H1 (cell line): ENCODE results near the gene ME1. TPM values are rescaled to one million over a fixed set of nuclear protein-coding genes. Genes with fewer than 3 reads are reported as not detected.

Source experiments
- CTCF ChIA-PET: fragments of 300-600 bp; sonication (Branson Sonifier 250); formaldehyde crosslinking; loops from one replicate; lab custom pipeline; 2021; ENCODE audit not compliant: partially characterized antibody; lab: Charles Lee
- POLR2A ChIA-PET: fragments of 300-600 bp; sonication (Branson Sonifier 250); formaldehyde crosslinking; loops from one replicate; lab custom pipeline; 2021; ENCODE audit warnings: inconsistent platforms; ENCODE audit not compliant: partially characterized antibody; lab: Charles Lee
- DNase-seq, 2 experiments: peaks; one replicate each; pipeline versions ENCODE4 v3.0.0 to v3.0.0-alpha.2; 2010 to 2022; ENCODE audit warnings: low spot score in 2 of 2, low read depth in 1 of 2, mixed read lengths in 1 of 2
- FAIRE-seq: peaks from 2 replicates; lab custom pipeline; 2011; peaks lifted over from hg19 to GRCh38; lab: Jason Lieb, UNC
- H2AFZ ChIP-seq: 2 replicates; pipeline ENCODE4 v1.8.1; 2012; ENCODE audit warnings: low read length, inconsistent platforms
- H2AK5ac ChIP-seq: 2 replicates; pipeline ENCODE4 v1.6.1; 2013; ENCODE audit warnings: low read depth, low read length
- H2BK120ac ChIP-seq: replicated peaks from 2 replicates; pipeline ENCODE3; 2013; ENCODE audit warnings: low read depth, low read length, inconsistent platforms
- H2BK12ac ChIP-seq: 2 replicates; pipeline ENCODE4 v1.6.1; 2013; ENCODE audit warnings: low read depth, low read length
- H2BK15ac ChIP-seq: 2 replicates; pipeline ENCODE4 v1.6.1; 2013; ENCODE audit warnings: low read length
- H2BK20ac ChIP-seq: 2 replicates; pipeline ENCODE4 v1.6.1; 2013; ENCODE audit warnings: low read length
- H2BK5ac ChIP-seq: 2 replicates; pipeline ENCODE4 v1.6.1; 2013; ENCODE audit warnings: low read depth, low read length
- H3K14ac ChIP-seq: 2 replicates; pipeline ENCODE4 v1.6.1; 2013; ENCODE audit warnings: inconsistent platforms; ENCODE audit not compliant: insufficient read length
- H3K18ac ChIP-seq: 2 replicates; pipeline ENCODE4 v1.6.1; 2013; ENCODE audit warnings: low read length; ENCODE audit errors: extremely low read depth
- H3K23ac ChIP-seq: 2 replicates; pipeline ENCODE4 v1.6.1; 2013; ENCODE audit warnings: inconsistent platforms; ENCODE audit not compliant: insufficient read length
- H3K23me2 ChIP-seq: 2 replicates; pipeline ENCODE4 v1.6.1; 2013; ENCODE audit warnings: low read depth, low read length
- H3K27ac ChIP-seq: 2 replicates; pipeline ENCODE4 v1.6.1; 2011; ENCODE audit warnings: low read depth, low read length, inconsistent platforms
- H3K27me3 ChIP-seq, 4 experiments: replicated peaks in 1 of 4; 1 replicate in 1 of 4; 2 replicates in 3 of 4; pipeline versions ENCODE4 v1.6.1 to v1.8.1; 2011 to 2013; ENCODE audit warnings: low read length in 3 of 4, mild to moderate bottlenecking in 3 of 4, inconsistent platforms in 2 of 4, mixed read lengths in 2 of 4, moderate library complexity in 1 of 4; ENCODE audit not compliant: control insufficient read depth in 3 of 4, insufficient read depth in 3 of 4; ENCODE audit errors: extremely low read depth in 1 of 4
- H3K36me3 ChIP-seq, 4 experiments: 2 replicates each; pipeline versions ENCODE4 v1.6.1 to v1.8.1; 2011 to 2013; ENCODE audit warnings: mild to moderate bottlenecking in 4 of 4, low read length in 3 of 4, moderate library complexity in 2 of 4, control low read depth in 1 of 4, inconsistent platforms in 1 of 4; ENCODE audit not compliant: insufficient read depth in 4 of 4, control insufficient read depth in 2 of 4
- H3K4ac ChIP-seq: replicated peaks from 2 replicates; pipeline ENCODE3; 2013; ENCODE audit warnings: low read length, low read depth, mixed read lengths, inconsistent platforms; ENCODE audit not compliant: insufficient read length
- H3K4me1 ChIP-seq, 4 experiments: replicated peaks in 1 of 4; 1 replicate in 1 of 4; 2 replicates in 3 of 4; pipeline versions ENCODE4 v1.6.1 to v1.8.1; 2011 to 2013; ENCODE audit warnings: low read length in 3 of 4, inconsistent platforms in 2 of 4, mixed read lengths in 1 of 4; ENCODE audit not compliant: insufficient read depth in 4 of 4, control insufficient read depth in 3 of 4
- H3K4me2 ChIP-seq, 2 experiments: 2 replicates each; pipeline versions ENCODE4 v1.6.1 to v1.8.1; 2011 to 2013; ENCODE audit warnings: low read depth in 2 of 2, low read length in 2 of 2, control low read depth in 1 of 2, inconsistent platforms in 1 of 2, mild to moderate bottlenecking in 1 of 2; ENCODE audit not compliant: insufficient read depth in 1 of 2
- H3K4me3 ChIP-seq, 4 experiments: fragments of 200-600, 300-600 bp in 1 of 4; sonication (generic), shearing (Covaris generic), sonication (Bioruptor Twin) in 1 of 4; 2 replicates each; pipeline versions ENCODE4 v1.5.1 to v1.8.1; 2011 to 2016; ENCODE audit warnings: low read length in 4 of 4, low read depth in 3 of 4, control low read depth in 2 of 4, inconsistent platforms in 2 of 4, mild to moderate bottlenecking in 2 of 4, mixed read lengths in 1 of 4, moderate library complexity in 1 of 4; ENCODE audit not compliant: insufficient read depth in 2 of 4; ENCODE audit errors: extremely low read depth in 1 of 4
- H3K56ac ChIP-seq: replicated peaks from 2 replicates; pipeline ENCODE3; 2013; ENCODE audit warnings: low read depth, mild to moderate bottlenecking, mixed read lengths, low read length, inconsistent platforms; ENCODE audit not compliant: insufficient read length
- H3K79me1 ChIP-seq: 2 replicates; pipeline ENCODE4 v1.6.1; 2013; ENCODE audit warnings: low read depth, low read length, control low read depth
- H3K79me2 ChIP-seq, 2 experiments: 2 replicates each; pipeline versions ENCODE4 v1.6.1 to v1.8.1; 2012 to 2013; ENCODE audit warnings: low read length in 2 of 2, mild to moderate bottlenecking in 2 of 2, inconsistent platforms in 1 of 2; ENCODE audit not compliant: insufficient read depth in 2 of 2, control insufficient read depth in 1 of 2
- H3K9ac ChIP-seq, 4 experiments: replicated peaks in 1 of 4; 1 replicate in 1 of 4; 2 replicates in 3 of 4; pipeline versions ENCODE4 v1.6.1 to v1.8.1; 2011 to 2013; ENCODE audit warnings: low read depth in 3 of 4, low read length in 3 of 4, control low read depth in 2 of 4, mild to moderate bottlenecking in 2 of 4, moderate library complexity in 2 of 4, inconsistent platforms in 1 of 4; ENCODE audit errors: extremely low read depth in 1 of 4
- H3K9me3 ChIP-seq, 2 experiments: 2 replicates each; pipeline versions ENCODE4 v1.6.1 to v1.8.1; 2012 to 2013; ENCODE audit warnings: mild to moderate bottlenecking in 2 of 2, moderate library complexity in 2 of 2, control low read depth in 1 of 2, inconsistent platforms in 1 of 2, low read depth in 1 of 2, low read length in 1 of 2, mixed read lengths in 1 of 2; ENCODE audit not compliant: insufficient read depth in 2 of 2
- H4K20me1 ChIP-seq, 2 experiments: replicated peaks in 1 of 2; 2 replicates each; pipeline versions ENCODE3 to v1.8.1; 2011 to 2013; ENCODE audit warnings: inconsistent platforms in 2 of 2, low read length in 2 of 2, mild to moderate bottlenecking in 1 of 2; ENCODE audit not compliant: insufficient read depth in 2 of 2, control insufficient read depth in 1 of 2
- H4K5ac ChIP-seq: 2 replicates; pipeline ENCODE4 v1.6.1; 2013; ENCODE audit warnings: low read length, low read depth, mixed read lengths, inconsistent platforms; ENCODE audit not compliant: insufficient read length
- H4K8ac ChIP-seq: 2 replicates; pipeline ENCODE4 v1.8.0; 2013; ENCODE audit warnings: mild to moderate bottlenecking, moderate library complexity, low read length, inconsistent platforms; ENCODE audit not compliant: insufficient read depth; ENCODE audit errors: extremely low read depth
- H4K91ac ChIP-seq: replicated peaks from 2 replicates; pipeline ENCODE3; 2013; ENCODE audit warnings: low read length, mixed read lengths, inconsistent platforms; ENCODE audit not compliant: insufficient read length
- BACH1 ChIP-seq: IDR thresholded peaks from 2 replicates; pipeline ENCODE4 v1.6.1; 2012; ENCODE audit warnings: low read length, improper control_type of control experiment
- BRCA1 ChIP-seq: IDR thresholded peaks from 2 replicates; pipeline ENCODE4 v1.6.1; 2012; ENCODE audit warnings: low read depth, low read length, improper control_type of control experiment
- CHD2 ChIP-seq: IDR thresholded peaks from 2 replicates; pipeline ENCODE4 v1.6.1; 2012; ENCODE audit warnings: low read length, improper control_type of control experiment
- EGR1 ChIP-seq: IDR thresholded peaks from 2 replicates; pipeline ENCODE4 v1.6.1; 2011; ENCODE audit warnings: low read depth, low read length, borderline replicate concordance
- HDAC2 ChIP-seq, 2 experiments: fragments of 300-600 bp in 1 of 2; sonication (generic) in 1 of 2; IDR thresholded peaks; 2 replicates each; pipeline ENCODE4 v1.6.1; 2011 to 2012; ENCODE audit warnings: low read depth in 2 of 2, low read length in 2 of 2, mild to moderate bottlenecking in 2 of 2, moderate library complexity in 2 of 2, borderline replicate concordance in 1 of 2, inconsistent platforms in 1 of 2
- JUN ChIP-seq: IDR thresholded peaks from 2 replicates; pipeline ENCODE4 v1.6.1; 2011; ENCODE audit warnings: low read depth, mild to moderate bottlenecking, improper control_type of control experiment, low read length
- POU5F1 ChIP-seq: IDR thresholded peaks from 2 replicates; pipeline ENCODE4 v1.6.1; 2011; ENCODE audit warnings: low read depth, mild to moderate bottlenecking, low read length, moderate library complexity
- TAF1 ChIP-seq: IDR thresholded peaks from 2 replicates; pipeline ENCODE4 v1.6.1; 2011; ENCODE audit warnings: mild to moderate bottlenecking, low read depth, low read length
- YY1 ChIP-seq: IDR thresholded peaks from 2 replicates; pipeline ENCODE4 v1.6.1; 2011; ENCODE audit warnings: low read depth, mild to moderate bottlenecking, low read length
- WGBS, 2 experiments: shearing (Covaris generic) in 1 of 2; methylation state at CpG; one replicate each; pipeline versions ENCODE4 v1.1.6 to v1.1.7; 2013 to 2015; ENCODE audit warnings: low lambda C conversion rate in 2 of 2, mixed read lengths in 2 of 2, inconsistent platforms in 1 of 2, low coverage in 1 of 2, missing lambda C conversion rate in 1 of 2; ENCODE audit not compliant: insufficient replicate concordance in 2 of 2, insufficient coverage in 1 of 2, insufficient read length in 1 of 2; ENCODE audit errors: extremely low coverage in 1 of 2, missing lambda C conversion rate in 1 of 2; 5-methylcytosine and 5-hydroxymethylcytosine counted together
- polyA plus RNA-seq, 7 experiments: library from polyadenylated mRNA; depleted of rRNA in 3 of 7; stranded (reverse) in 5 of 7; unstranded in 2 of 7; fragments of >200 nt in 5 of 7; fragments of 200-250 nt in 2 of 7; gene quantifications; 1 replicate in 5 of 7; 2 replicates in 1 of 7; 4 replicates in 1 of 7; pipeline versions ENCODE4 v1.2.1 to v1.2.3, GENCODE V29; 2011 to 2013; ENCODE audit warnings: missing spikeins in 2 of 7, mixed read lengths in 2 of 7
- total RNA-seq: library from RNA; stranded (reverse); fragmentation: NEBNext Ultra II Directional; extraction: Animal tissue kit (Norgen Biotek cat#: 25700); gene quantifications from 2 replicates; pipeline ENCODE4 v1.2.1, GENCODE V29; 2021
- TF ChIP-seq, protein P1 (sequence below): IDR thresholded peaks from 2 replicates; pipeline ENCODE4 v1.6.1; 2011; ENCODE audit warnings: low read length, improper control_type of control experiment
- TF ChIP-seq, protein P2 (sequence below), 3 experiments: IDR thresholded peaks; 1 replicate in 2 of 3; 2 replicates in 1 of 3; pipeline versions ENCODE4 v1.5.1 to v1.6.1; 2011; ENCODE audit warnings: low read length in 3 of 3, mild to moderate bottlenecking in 3 of 3, inconsistent platforms in 2 of 3, low read depth in 1 of 3, moderate library complexity in 1 of 3; ENCODE audit not compliant: insufficient read depth in 1 of 3; ENCODE audit errors: control extremely low read depth in 1 of 3

Gene ME1
- total and polyA plus RNA-seq, 2 of the 8 experiments (the other 6 are each of a cell fraction or from before 2014, with no cell fraction given) = 1.3 to 3.9 TPM

DNA sequence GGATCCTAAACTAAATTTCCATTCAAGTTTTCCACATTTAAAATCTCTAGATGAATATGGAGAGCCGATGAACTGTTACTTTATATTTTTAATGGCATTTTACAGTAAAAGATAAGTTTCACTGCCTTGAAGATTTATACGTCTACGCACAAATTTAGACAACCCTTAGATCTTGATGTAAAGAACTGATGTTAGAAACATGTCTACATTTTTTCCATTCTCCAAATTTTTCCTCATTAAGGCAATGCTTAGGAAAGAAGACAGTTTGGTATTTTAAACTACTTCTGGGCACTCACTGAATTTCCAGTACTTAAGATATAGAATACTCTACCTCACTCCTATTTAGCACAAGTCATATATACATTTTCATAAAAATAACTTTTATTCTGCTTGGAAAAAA lies 45.4 kb downstream of the ME1 start:
- Histone ChIP-seq H3K56ac (no peak overlapping the region), H4K5ac (no peak overlapping the region), H3K79me1 (no peaks in the 10 kb centered on the region), H3K36me3 (no peaks in the 10 kb centered on the region), H2BK15ac (no peak overlapping the region), H2BK5ac (no peak overlapping the region), H3K9me3 (no peaks in the 10 kb centered on the region), H3K14ac (no peak overlapping the region), H2BK20ac (no peak overlapping the region), H3K27ac (no peak overlapping the region), H4K91ac (no peak overlapping the region), H3K4me1 (no peaks in the 10 kb centered on the region), H2BK120ac (no peak overlapping the region), H3K23ac (no peak overlapping the region), H3K79me2 (no peaks in the 10 kb centered on the region), H4K20me1 (no peaks in the 10 kb centered on the region), H3K18ac (no peak overlapping the region), H3K4me2 (no peak overlapping the region), H2AK5ac (no peak overlapping the region), H3K4ac (no peak overlapping the region), H3K9ac (no peak overlapping the region), H3K23me2 (no peaks in the 10 kb centered on the region), H3K4me3 (no peak overlapping the region), H2BK12ac (no peak overlapping the region), H3K27me3 (no peaks in the 10 kb centered on the region), H2AFZ (no peak overlapping the region), H4K8ac (no peak overlapping the region)
- no peak for DNase-seq
- FAIRE-seq = no peak
- 95% methylated on average over 3 of the region's 3 CpGs; no CpG with 5 or more reads in 1 of the 2 experiments for WGBS, 2 experiments
- ChIA-PET CTCF (no interaction called here), POLR2A (no interaction called here)
- TF ChIP-seq JUN (no peak), BRCA1 (no peak), POU5F1 (no peak), CHD2 (no peak), TAF1 (no peak), HDAC2 (IDR thresholded peaks at IDR 0.05; ENCODE audit: borderline replicate concordance in 1 of 2, low read depth in 2 of 2, low read length in 2 of 2) (no peak), EGR1 (no peak), BACH1 (no peak), YY1 (no peak)
- TF ChIP-seq, protein P1, sequence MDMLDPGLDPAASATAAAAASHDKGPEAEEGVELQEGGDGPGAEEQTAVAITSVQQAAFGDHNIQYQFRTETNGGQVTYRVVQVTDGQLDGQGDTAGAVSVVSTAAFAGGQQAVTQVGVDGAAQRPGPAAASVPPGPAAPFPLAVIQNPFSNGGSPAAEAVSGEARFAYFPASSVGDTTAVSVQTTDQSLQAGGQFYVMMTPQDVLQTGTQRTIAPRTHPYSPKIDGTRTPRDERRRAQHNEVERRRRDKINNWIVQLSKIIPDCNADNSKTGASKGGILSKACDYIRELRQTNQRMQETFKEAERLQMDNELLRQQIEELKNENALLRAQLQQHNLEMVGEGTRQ = no peak
- TF ChIP-seq, protein P2, sequence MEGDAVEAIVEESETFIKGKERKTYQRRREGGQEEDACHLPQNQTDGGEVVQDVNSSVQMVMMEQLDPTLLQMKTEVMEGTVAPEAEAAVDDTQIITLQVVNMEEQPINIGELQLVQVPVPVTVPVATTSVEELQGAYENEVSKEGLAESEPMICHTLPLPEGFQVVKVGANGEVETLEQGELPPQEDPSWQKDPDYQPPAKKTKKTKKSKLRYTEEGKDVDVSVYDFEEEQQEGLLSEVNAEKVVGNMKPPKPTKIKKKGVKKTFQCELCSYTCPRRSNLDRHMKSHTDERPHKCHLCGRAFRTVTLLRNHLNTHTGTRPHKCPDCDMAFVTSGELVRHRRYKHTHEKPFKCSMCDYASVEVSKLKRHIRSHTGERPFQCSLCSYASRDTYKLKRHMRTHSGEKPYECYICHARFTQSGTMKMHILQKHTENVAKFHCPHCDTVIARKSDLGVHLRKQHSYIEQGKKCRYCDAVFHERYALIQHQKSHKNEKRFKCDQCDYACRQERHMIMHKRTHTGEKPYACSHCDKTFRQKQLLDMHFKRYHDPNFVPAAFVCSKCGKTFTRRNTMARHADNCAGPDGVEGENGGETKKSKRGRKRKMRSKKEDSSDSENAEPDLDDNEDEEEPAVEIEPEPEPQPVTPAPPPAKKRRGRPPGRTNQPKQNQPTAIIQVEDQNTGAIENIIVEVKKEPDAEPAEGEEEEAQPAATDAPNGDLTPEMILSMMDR (IDR thresholded peaks at IDR 0.05; ENCODE audit: control extremely low read depth in 1 of 3, insufficient read depth in 1 of 3, low read depth in 1 of 3, low read length in 3 of 3) = no peak
